Measurements from ENCODE around the gene ASIC3.
A peak's percentile ranks its signal among the peaks of the same experiment; 100 is the strongest.

Gene ASIC3

GRCh38 chr7:151074817-151075661 lies 26.7 kb downstream of the ASIC3 start:
- DNase-seq, result no peak

GRCh38 chr7:151075662-151075971 lies 27.3 kb downstream of the ASIC3 start:
- no peak for DNase-seq

GRCh38 chr7:151075978-151076426 lies 27.7 kb downstream of the ASIC3 start:
- no peak for DNase-seq

GRCh38 chr7:151076863-151077704 lies 28.8 kb downstream of the ASIC3 start:
- no peak for DNase-seq

GRCh38 chr7:151077705-151078232 lies 29.4 kb downstream of the ASIC3 start:
- DNase-seq, result no peak

GRCh38 chr7:151078233-151079040 lies 30.1 kb downstream of the ASIC3 start:
- DNase-seq, result no peak

- no peak for DNase-seq
Measured at GRCh38 chr7:151079199-151079910, 31.0 kb downstream of the ASIC3 start.

- DNase-seq, result no peak
Measured at GRCh38 chr7:151080067-151080521, 31.8 kb downstream of the ASIC3 start.

GRCh38 chr7:151080522-151081169 lies 32.3 kb downstream of the ASIC3 start, which contains the start of gene FASTK:
Gene FASTK, minus strand, starts transcription at chr7:151080809. Its CDS starts 43 bp downstream, at chr7:151080766.
- peak; percentile 95 for DNase-seq

- DNase-seq, result peak; percentile 49
Measured at GRCh38 chr7:151081170-151082101, 33.1 kb downstream of the ASIC3 start.

GRCh38 chr7:151082141-151083070 lies 34.1 kb downstream of the ASIC3 start:
- peak; percentile 35 for DNase-seq

GRCh38 chr7:151083071-151083823 lies 34.9 kb downstream of the ASIC3 start, which contains the start of gene TMUB1:
Gene TMUB1, minus strand, starts transcription at chr7:151083493. Its CDS starts 930 bp downstream, at chr7:151082563.
- DNase-seq, result peak; percentile 84

- DNase-seq, result no peak
Measured at GRCh38 chr7:151083824-151084160, 35.5 kb downstream of the ASIC3 start.

- DNase-seq, result no peak
Measured at GRCh38 chr7:151085329-151085690, 37.0 kb downstream of the ASIC3 start.

- peak; percentile 92 for DNase-seq
Measured at GRCh38 chr7:151085691-151086620, 37.6 kb downstream of the ASIC3 start, which contains the start of gene AGAP3. Gene AGAP3, plus strand, starts transcription at chr7:151086475. Its CDS starts 267 bp downstream, at chr7:151086742.

GRCh38 chr7:151086802-151087244 lies 38.5 kb downstream of the ASIC3 start:
- peak; percentile 80 for DNase-seq

Data from retina (tissue), 1 donor.